Activated T-cell treated with anti-CD3 and anti-CD28 coated beads, Interleukin-2, amount 50 U/mL, for 48 hours (primary cell): Measurements from ENCODE around the gene RGPD8.

Experiments
- DNase-seq, 2 experiments: peaks; one replicate each; pipeline ENCODE4 v3.0.0-alpha.2; 2020

RGPD8 gene

GRCh38 chr2:112322919-112323318, 110.5 kb downstream of the RGPD8 start:
- no peak for DNase-seq

GRCh38 chr2:112321375-112322320, 111.8 kb downstream of the RGPD8 start:
- DNase-seq: no peak
